ENCODE results near the gene STX12.
A peak's percentile ranks its signal among the peaks of the same experiment; 100 is the strongest.

The STX12 gene

DNA sequence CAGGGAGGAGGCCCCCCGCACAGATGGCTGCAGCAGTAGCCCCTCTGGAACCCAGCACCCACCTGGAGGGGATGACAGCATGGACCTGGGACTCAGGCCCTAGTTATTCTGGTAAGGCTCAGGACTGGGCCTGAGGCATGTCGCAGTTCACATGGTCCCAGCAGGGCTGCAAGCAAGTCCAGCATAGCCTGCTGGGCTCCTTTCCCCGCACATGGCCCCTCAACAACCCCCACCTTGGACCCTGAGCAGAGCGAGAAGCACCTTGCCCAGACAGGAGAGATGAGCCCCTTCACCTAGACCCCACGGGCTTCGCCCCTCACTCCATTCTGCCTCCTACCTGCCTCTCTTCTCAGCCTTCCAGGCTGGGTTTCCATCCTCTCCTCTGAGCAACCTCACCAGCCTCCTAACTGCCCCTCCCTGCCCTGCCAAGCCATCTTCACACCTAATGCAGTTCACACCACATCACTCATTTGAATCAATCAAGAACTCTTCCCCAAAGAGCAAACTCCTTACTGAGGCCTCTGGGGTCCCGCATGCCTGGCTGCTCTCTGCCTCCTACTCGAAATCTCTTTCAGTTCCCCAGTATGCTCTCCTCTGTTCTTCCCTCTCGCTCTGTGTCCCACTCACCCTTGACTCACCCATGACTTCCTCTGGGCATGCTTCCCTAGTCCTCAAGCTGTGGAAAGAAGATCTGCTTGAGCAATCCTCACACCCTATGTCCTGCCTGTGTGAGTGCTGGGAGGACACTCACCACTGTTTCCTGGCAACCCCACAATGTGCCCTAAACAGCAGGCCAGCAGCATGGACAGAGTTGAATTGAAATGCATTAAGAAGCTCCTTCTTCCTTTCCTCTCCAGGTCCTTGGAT lies 89.9 kb downstream of the STX12 start:
- Histone ChIP-seq H2AFZ (ENCODE audit: low read depth, low read length) (no peak overlapping the region; the same call in 1 of the 2 replicates), H3K27ac (ENCODE audit: low read length) (peak overlapping the region; percentile 46), H3K36me3 (replicated peaks; ENCODE audit: low read depth, low read length) (no peaks in the 10 kb centered on the region), H3K79me2 (ENCODE audit: low read length) (no peaks in the 10 kb centered on the region), H3K4me3 (ENCODE audit: low read length) (peak overlapping the region; percentile 15; the same call in 1 of the 2 replicates), H3K4me1 (ENCODE audit: low read length) (peaks cover 36% of the 10 kb centered on the region), H3K4me2 (ENCODE audit: low read length) (peak overlapping the region; percentile 58), H3K9ac (ENCODE audit: low read length) (0 out of 2 replicates have a peak overlapping the region, but pooled peaks have one; percentile 15), H4K20me1 (ENCODE audit: insufficient read depth, low read length) (no peaks in the 10 kb centered on the region), H3K27me3 (ENCODE audit: low read depth, low read length) (no peaks in the 10 kb centered on the region), H3K9me3 (ENCODE audit: insufficient read depth, low read length) (no peaks in the 10 kb centered on the region)
- TF ChIP-seq, protein P1, sequence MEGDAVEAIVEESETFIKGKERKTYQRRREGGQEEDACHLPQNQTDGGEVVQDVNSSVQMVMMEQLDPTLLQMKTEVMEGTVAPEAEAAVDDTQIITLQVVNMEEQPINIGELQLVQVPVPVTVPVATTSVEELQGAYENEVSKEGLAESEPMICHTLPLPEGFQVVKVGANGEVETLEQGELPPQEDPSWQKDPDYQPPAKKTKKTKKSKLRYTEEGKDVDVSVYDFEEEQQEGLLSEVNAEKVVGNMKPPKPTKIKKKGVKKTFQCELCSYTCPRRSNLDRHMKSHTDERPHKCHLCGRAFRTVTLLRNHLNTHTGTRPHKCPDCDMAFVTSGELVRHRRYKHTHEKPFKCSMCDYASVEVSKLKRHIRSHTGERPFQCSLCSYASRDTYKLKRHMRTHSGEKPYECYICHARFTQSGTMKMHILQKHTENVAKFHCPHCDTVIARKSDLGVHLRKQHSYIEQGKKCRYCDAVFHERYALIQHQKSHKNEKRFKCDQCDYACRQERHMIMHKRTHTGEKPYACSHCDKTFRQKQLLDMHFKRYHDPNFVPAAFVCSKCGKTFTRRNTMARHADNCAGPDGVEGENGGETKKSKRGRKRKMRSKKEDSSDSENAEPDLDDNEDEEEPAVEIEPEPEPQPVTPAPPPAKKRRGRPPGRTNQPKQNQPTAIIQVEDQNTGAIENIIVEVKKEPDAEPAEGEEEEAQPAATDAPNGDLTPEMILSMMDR (IDR thresholded peaks at IDR 0.05; ENCODE audit: low read depth, low read length): no peak
- no peak for TF ChIP-seq EZH2phosphoT487 (IDR thresholded peaks at IDR 0.05; ENCODE audit: low read depth)

DNA sequence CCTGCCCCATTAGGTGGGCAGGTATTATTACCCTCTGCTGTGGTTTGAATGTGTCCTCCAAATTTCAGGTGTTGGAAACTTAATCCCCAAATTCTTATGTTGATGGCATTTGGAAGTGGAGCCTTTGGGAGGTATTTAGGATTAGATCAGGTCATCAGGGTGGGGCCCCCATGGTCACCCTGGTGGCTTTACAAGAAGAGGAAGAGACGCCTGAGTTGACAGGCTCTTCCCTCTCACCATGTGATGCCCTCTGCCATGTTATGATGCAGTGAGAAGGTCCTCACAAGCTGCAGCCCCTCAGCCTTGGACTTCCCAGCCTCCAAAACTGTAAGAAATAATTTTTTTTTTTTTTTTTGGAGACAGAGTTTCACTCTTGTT lies 90.5 kb downstream of the STX12 start:
- peak overlapping the region; percentile 46 for H3K27ac ChIP-seq (ENCODE audit: low read length)
- H3K9ac ChIP-seq (ENCODE audit: low read length): 0 out of 2 replicates have a peak overlapping the region, but pooled peaks have one; percentile 15
- H3K79me2 ChIP-seq (ENCODE audit: low read length): no peaks in the 10 kb centered on the region
- H4K20me1 ChIP-seq (ENCODE audit: insufficient read depth, low read length): no peaks in the 10 kb centered on the region
- H3K36me3 ChIP-seq (replicated peaks; ENCODE audit: low read depth, low read length): no peaks in the 10 kb centered on the region
- H3K9me3 ChIP-seq (ENCODE audit: insufficient read depth, low read length): no peaks in the 10 kb centered on the region
- H2AFZ ChIP-seq (ENCODE audit: low read depth, low read length): no peak overlapping the region; the same call in 1 of the 2 replicates
- H3K4me1 ChIP-seq (ENCODE audit: low read length): peaks cover 33% of the 10 kb centered on the region
- peak overlapping the region; percentile 15; the same call in 1 of the 2 replicates for H3K4me3 ChIP-seq (ENCODE audit: low read length)
- no peak for TF ChIP-seq EZH2phosphoT487 (IDR thresholded peaks at IDR 0.05; ENCODE audit: low read depth)
- TF ChIP-seq, protein P1 (IDR thresholded peaks at IDR 0.05; ENCODE audit: low read depth, low read length): no peak
- H3K27me3 ChIP-seq (ENCODE audit: low read depth, low read length): no peaks in the 10 kb centered on the region
- peak overlapping the region; percentile 58 for H3K4me2 ChIP-seq (ENCODE audit: low read length)

DNA sequence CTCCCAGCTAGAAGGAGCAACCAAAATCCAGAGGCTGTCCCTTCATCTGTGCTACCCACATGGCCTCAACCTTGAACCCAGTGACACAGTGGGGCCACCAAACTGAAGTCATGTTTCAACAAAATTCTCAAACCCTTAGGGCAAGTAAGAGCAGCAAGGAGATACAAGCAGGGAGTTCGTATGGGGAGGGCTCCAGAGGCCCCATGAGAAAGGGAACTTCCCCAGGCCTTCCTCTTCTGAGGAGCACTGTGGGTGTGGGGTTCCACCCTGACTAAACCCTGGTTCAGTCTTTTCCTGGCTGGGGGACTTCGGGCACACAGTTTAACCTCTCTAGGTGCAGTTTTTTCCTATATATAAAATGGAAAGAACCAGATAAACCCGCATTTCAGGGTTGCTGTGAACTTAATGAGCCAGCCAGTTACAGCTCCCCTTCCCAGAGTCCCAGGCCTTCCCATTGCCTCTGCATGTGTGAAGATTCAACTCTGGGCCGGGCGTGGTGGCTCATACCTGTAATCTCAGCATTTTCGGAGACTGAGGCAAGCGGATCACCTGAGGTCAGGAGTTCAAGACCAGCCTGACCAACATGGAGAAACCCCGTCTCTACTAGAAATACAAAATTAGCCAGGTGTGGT lies 91.4 kb downstream of the STX12 start:
- H3K4me1 ChIP-seq (ENCODE audit: low read length): peaks cover 40% of the 10 kb centered on the region
- H3K36me3 ChIP-seq (replicated peaks; ENCODE audit: low read depth, low read length): no peaks in the 10 kb centered on the region
- peak overlapping the region; percentile 74; the same call in 1 of the 2 replicates for H2AFZ ChIP-seq (ENCODE audit: low read depth, low read length)
- H3K27ac ChIP-seq (ENCODE audit: low read length): peak overlapping the region; percentile 52
- peak overlapping the region; percentile 36; the same call in 1 of the 2 replicates for H3K9ac ChIP-seq (ENCODE audit: low read length)
- H4K20me1 ChIP-seq (ENCODE audit: insufficient read depth, low read length): no peaks in the 10 kb centered on the region
- no peaks in the 10 kb centered on the region for H3K9me3 ChIP-seq (ENCODE audit: insufficient read depth, low read length)
- H3K27me3 ChIP-seq (ENCODE audit: low read depth, low read length): no peaks in the 10 kb centered on the region
- no peak overlapping the region for H3K4me3 ChIP-seq (ENCODE audit: low read length)
- TF ChIP-seq EZH2phosphoT487 (IDR thresholded peaks at IDR 0.05; ENCODE audit: low read depth): no peak
- TF ChIP-seq, protein P1 (IDR thresholded peaks at IDR 0.05; ENCODE audit: low read depth, low read length): no peak
- H3K4me2 ChIP-seq (ENCODE audit: low read length): peak overlapping the region; percentile 57
- no peaks in the 10 kb centered on the region for H3K79me2 ChIP-seq (ENCODE audit: low read length)

DNA sequence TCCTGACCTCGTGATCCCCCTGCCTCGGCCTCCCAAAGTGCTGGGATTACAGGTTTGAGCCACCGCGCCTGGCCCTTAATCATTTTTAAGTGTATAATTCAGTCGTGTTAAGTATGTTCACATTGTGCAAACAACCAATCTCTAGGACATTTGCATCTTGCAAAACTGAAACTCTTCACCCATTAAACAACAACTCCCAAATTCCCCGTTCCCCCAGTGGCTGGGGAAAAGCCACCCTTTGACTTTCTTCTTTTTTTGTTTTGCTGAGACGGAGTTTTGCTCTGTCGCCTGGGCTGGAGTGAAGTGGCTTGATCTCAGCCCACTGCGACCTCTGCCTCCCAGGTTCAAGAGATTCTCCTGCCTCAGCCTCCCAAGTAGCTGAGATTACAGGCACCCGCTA lies 92.8 kb downstream of the STX12 start:
- H3K4me1 ChIP-seq (ENCODE audit: low read length): peaks cover 48% of the 10 kb centered on the region
- no peaks in the 10 kb centered on the region for H3K36me3 ChIP-seq (replicated peaks; ENCODE audit: low read depth, low read length)
- H3K9me3 ChIP-seq (ENCODE audit: insufficient read depth, low read length): no peaks in the 10 kb centered on the region
- H3K27ac ChIP-seq (ENCODE audit: low read length): no peak overlapping the region
- no peak overlapping the region for H3K9ac ChIP-seq (ENCODE audit: low read length)
- no peak overlapping the region for H2AFZ ChIP-seq (ENCODE audit: low read depth, low read length)
- H3K4me3 ChIP-seq (ENCODE audit: low read length): no peak overlapping the region
- no peaks in the 10 kb centered on the region for H4K20me1 ChIP-seq (ENCODE audit: insufficient read depth, low read length)
- H3K4me2 ChIP-seq (ENCODE audit: low read length): no peak overlapping the region
- H3K79me2 ChIP-seq (ENCODE audit: low read length): no peaks in the 10 kb centered on the region
- TF ChIP-seq EZH2phosphoT487 (IDR thresholded peaks at IDR 0.05; ENCODE audit: low read depth): no peak
- TF ChIP-seq, protein P1 (IDR thresholded peaks at IDR 0.05; ENCODE audit: low read depth, low read length): no peak
- H3K27me3 ChIP-seq (ENCODE audit: low read depth, low read length): no peaks in the 10 kb centered on the region

Data from OCI-LY3 (cell line).